Sigmoid colon (tissue), 4 donors: ENCODE data around the gene OR5B12.

Experiments
- CTCF ChIP-seq, 4 experiments: fragments of 450-650 bp in 3 of 4; fragments of 200-600 bp in 1 of 4; IDR thresholded peaks; one replicate each; pipeline ENCODE4 v1.5.1; 2016 to 2019; ENCODE audit warnings: antibody characterized with exemption in 4 of 4, mild to moderate bottlenecking in 3 of 4, moderate library complexity in 2 of 4
- POLR2A ChIP-seq, 2 donors: fragments of 450-650 bp; IDR thresholded peaks; one replicate each; pipeline ENCODE4 v1.6.1; 2016; ENCODE audit warnings: antibody characterized with exemption in 2 of 2, mild to moderate bottlenecking in 2 of 2, moderate library complexity in 2 of 2
- POLR2AphosphoS5 ChIP-seq, 4 donors: sonication (generic); formaldehyde crosslinking; IDR thresholded peaks; one replicate each; pipeline ENCODE4 v1.6.1; 2017; ENCODE audit warnings: antibody characterized with exemption in 4 of 4

GRCh38 chr11:58490827-58491226, 48.8 kb upstream of the OR5B12 start:
- TF ChIP-seq POLR2A (IDR thresholded peaks at IDR 0.05), result no peak
- no peak for TF ChIP-seq CTCF (IDR thresholded peaks at IDR 0.05)
- TF ChIP-seq POLR2AphosphoS5 (IDR thresholded peaks at IDR 0.05), result no peak
